ENCODE data around the gene C5orf15. TPM values are rescaled to one million over a fixed set of nuclear protein-coding genes. Genes with fewer than 3 reads are reported as not detected.
A peak's percentile ranks its signal among the peaks of the same experiment; 100 is the strongest.
"Not testable (repeated sequence)": the region's sequence is repeated elsewhere in the genome, so short reads cannot be mapped to it uniquely, and the experiment has no call there.

C5orf15 gene
- total RNA-seq, 1 donor from 2014 or later, result 31.1 TPM

GRCh38 chr5:133957591-133957990 lies 10.8 kb downstream of the C5orf15 start:
- Histone ChIP-seq H3K4me3 (no peak overlapping the region), H3K9me3 (no peaks in the 10 kb centered on the region), H3K36me3 (peaks cover 52% of the 10 kb centered on the region), H3K27me3 (ENCODE audit: low read depth) (no peaks in the 10 kb centered on the region), H3K27ac (no peak overlapping the region), H3K4me1 (peaks cover 3% of the 10 kb centered on the region)
- TF ChIP-seq CTCF (IDR thresholded peaks at IDR 0.05), result no peak
- no peak for ATAC-seq
- DNase-seq, result no peak
- intact Hi-C loops (cut with DNase I), result no loop called here

- TF ChIP-seq CTCF (IDR thresholded peaks at IDR 0.05), result no peak
- peaks cover 8% of the 10 kb centered on the region for H3K4me1 ChIP-seq
- H3K27me3 ChIP-seq (ENCODE audit: low read depth), result no peaks in the 10 kb centered on the region
- H3K4me3 ChIP-seq, result no peak overlapping the region
- H3K27ac ChIP-seq, result no peak overlapping the region
- intact Hi-C loops (cut with DNase I), result no loop called here
- no peak for ATAC-seq
- no peaks in the 10 kb centered on the region for H3K9me3 ChIP-seq
- no peak for DNase-seq
- H3K36me3 ChIP-seq, result peaks cover 52% of the 10 kb centered on the region
Observed at GRCh38 chr5:133957080-133957479, 11.3 kb downstream of the C5orf15 start.

GRCh38 chr5:133956196-133956595 lies 12.2 kb downstream of the C5orf15 start:
- DNase-seq; intact Hi-C loops (cut with DNase I); H3K4me1 ChIP-seq; H3K27ac ChIP-seq; H3K4me3 ChIP-seq; H3K9me3 ChIP-seq; H3K27me3 ChIP-seq (ENCODE audit: low read depth); ATAC-seq: not testable (repeated sequence)
- H3K36me3 ChIP-seq, result peaks cover 52% of the 10 kb centered on the region

- peak overlapping the region; percentile 53 for H3K27ac ChIP-seq
- H3K4me1 ChIP-seq, result peaks cover 9% of the 10 kb centered on the region
- no peak overlapping the region for H3K4me3 ChIP-seq
- TF ChIP-seq CTCF (IDR thresholded peaks at IDR 0.05), result no peak
- H3K9me3 ChIP-seq, result no peaks in the 10 kb centered on the region
- H3K36me3 ChIP-seq, result peaks cover 40% of the 10 kb centered on the region
- no peaks in the 10 kb centered on the region for H3K27me3 ChIP-seq (ENCODE audit: low read depth)
- ATAC-seq (peak; percentile 7 to 24), DNase-seq (no peak)
- intact Hi-C loops (cut with DNase I), result no loop called here
Observed at GRCh38 chr5:133953568-133954145, 14.8 kb downstream of the C5orf15 start.

GRCh38 chr5:133952729-133953567 lies 15.5 kb downstream of the C5orf15 start:
- H3K27me3 ChIP-seq (ENCODE audit: low read depth), result no peaks in the 10 kb centered on the region
- peak; percentile 74 to 78 for ATAC-seq
- DNase-seq, result no peak
- peaks cover 35% of the 10 kb centered on the region for H3K36me3 ChIP-seq
- H3K9me3 ChIP-seq, result no peaks in the 10 kb centered on the region
- peaks cover 9% of the 10 kb centered on the region for H3K4me1 ChIP-seq
- intact Hi-C loops (cut with DNase I), result no loop called here
- peak overlapping the region; percentile 53 for H3K27ac ChIP-seq
- H3K4me3 ChIP-seq, result no peak overlapping the region
- TF ChIP-seq CTCF (IDR thresholded peaks at IDR 0.05), result no peak

Data from lower lobe of right lung (tissue), 2 donors.